ENCODE results near the gene USP38.
"Not testable (repeated sequence)": the region's sequence is repeated elsewhere in the genome, so short reads cannot be mapped to it uniquely, and the experiment has no call there.

USP38 gene

GRCh38 chr4:143257356-143257755, 72.6 kb downstream of the USP38 start:
- in situ Hi-C loops (cut with HindIII; ENCODE audit: low sequenced_read_pairs) = no loop called here

- in situ Hi-C loops (cut with HindIII; ENCODE audit: low sequenced_read_pairs) = no loop called here
These were observed 76.0 kb downstream of the USP38 start for GRCh38 chr4:143260750-143261149.

GRCh38 chr4:143262838-143263237, 78.1 kb downstream of the USP38 start:
- in situ Hi-C loops (cut with HindIII; ENCODE audit: low sequenced_read_pairs) = no loop called here

- in situ Hi-C loops (cut with HindIII; ENCODE audit: low sequenced_read_pairs) = not testable (repeated sequence)
These were observed 83.0 kb downstream of the USP38 start for GRCh38 chr4:143267690-143268089.

- in situ Hi-C loops (cut with HindIII; ENCODE audit: low sequenced_read_pairs) = no loop called here
These were observed 85.6 kb downstream of the USP38 start for GRCh38 chr4:143270256-143270838.

Measured in DLD1 (cell line).